GM18507 (cell line): ENCODE results near the gene RFC4.
A peak's percentile ranks its signal among the peaks of the same experiment; 100 is the strongest.

Source experiments
- DNase-seq: peaks from one replicate; pipeline ENCODE4 v3.0.0; 2011; ENCODE audit warnings: low read depth; ENCODE audit not compliant: insufficient read length; ENCODE audit errors: extremely low spot score
- FAIRE-seq: peaks from 2 replicates; lab custom pipeline; 2011; peaks lifted over from hg19 to GRCh38; lab: Jason Lieb, UNC

Gene RFC4

DNA sequence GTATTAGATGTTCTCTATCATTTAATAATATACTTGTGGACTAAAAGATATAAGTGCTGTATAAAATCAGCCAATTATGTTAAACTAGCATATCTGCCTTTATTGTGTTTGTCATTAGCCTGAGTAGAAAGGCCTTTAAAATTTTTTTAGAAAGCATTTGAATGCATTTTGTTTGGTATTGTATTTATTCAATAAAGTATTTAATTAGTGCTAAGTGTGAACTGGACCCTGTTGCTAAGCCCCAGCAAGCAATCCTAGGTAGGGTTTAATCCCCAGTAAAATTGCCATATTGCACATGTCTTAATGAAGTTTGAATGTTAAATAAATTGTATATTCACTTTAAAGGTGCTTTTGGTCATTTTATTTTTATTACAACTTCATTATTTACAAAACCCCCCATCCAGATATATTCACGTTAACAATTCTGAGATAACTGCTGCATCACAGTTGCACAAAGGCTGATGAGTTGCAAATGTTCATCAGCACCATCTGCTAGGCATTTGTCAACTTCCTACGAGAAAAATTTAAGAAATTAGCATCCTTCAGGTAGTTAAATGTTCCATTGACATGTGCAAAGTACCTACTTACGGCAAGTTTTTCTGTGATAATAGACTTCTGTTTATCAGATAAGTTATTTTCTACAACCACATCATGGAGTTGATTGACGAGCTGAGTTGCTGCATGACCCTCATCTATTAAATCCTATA lies 16.6 kb downstream of the RFC4 start:
- no peak for DNase-seq
- FAIRE-seq, result no peak

GRCh38 chr3:186788482-186789370 lies 17.6 kb downstream of the RFC4 start:
- FAIRE-seq, result peak; percentile 36
- no peak for DNase-seq

- FAIRE-seq (no peak), DNase-seq (no peak)
Measured at GRCh38 chr3:186787642-186788481, 18.4 kb downstream of the RFC4 start.

DNA sequence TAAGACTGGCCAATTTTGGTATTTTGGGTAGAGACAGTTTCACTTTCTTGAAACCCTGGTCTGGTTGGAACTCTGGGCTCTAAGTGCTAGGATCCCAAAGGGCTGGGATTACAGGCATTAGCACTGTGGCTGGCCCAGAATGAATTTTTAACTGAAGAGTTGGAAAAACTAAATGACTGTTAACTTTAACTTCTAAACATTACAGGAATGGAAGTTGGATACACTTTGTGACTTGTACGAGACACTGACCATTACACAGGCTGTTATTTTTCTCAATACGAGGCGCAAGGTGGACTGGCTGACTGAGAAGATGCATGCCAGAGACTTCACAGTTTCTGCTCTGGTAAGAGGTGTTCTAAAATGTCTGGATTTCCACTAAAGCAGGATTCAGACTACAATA lies 19.4 kb downstream of the RFC4 start:
- FAIRE-seq (no peak), DNase-seq (no peak)

GRCh38 chr3:186785495-186786018 lies 20.7 kb downstream of the RFC4 start:
- no peak for FAIRE-seq
- DNase-seq, result no peak

GRCh38 chr3:186784820-186785494 lies 21.3 kb downstream of the RFC4 start:
- FAIRE-seq (no peak), DNase-seq (no peak)

GRCh38 chr3:186783731-186784515 lies 22.4 kb downstream of the RFC4 start:
- no peak for DNase-seq

GRCh38 chr3:186783058-186783730 lies 23.1 kb downstream of the RFC4 start, which contains the start of gene EIF4A2:
Gene EIF4A2, plus strand, starts transcription at chr3:186783577. Its CDS starts 34 bp downstream, at chr3:186783611.
- FAIRE-seq (peak; percentile 72), DNase-seq (peak; percentile 81)

More at GRCh38 chr3:186783731-186784515, 22.4 kb downstream of the RFC4 start:
- FAIRE-seq, result no peak

DNA sequence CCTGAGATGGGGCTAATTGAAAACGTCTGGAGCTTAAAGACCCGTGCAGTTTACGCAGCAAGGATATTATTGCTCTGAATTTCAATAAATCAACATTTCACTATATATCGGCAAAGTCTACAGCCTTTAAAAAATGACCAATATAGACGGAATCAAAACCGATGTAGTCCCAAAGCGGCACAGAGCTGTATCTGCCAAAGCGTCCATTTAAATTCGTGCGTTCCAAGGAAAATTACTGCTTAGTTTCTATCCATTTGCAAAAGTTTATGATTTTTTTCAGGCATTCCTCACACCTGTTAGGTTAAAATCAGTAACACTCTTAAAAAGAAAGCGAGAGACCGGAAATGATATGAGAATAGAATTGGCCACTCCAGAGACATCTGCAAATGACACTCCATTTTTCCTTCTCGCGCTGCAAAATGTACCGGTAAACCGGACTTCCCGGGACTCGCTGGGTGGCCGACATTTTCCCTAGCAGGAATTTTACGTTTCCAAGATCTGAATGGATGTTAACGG lies 23.7 kb downstream of the RFC4 start:
- peak; percentile 49 for FAIRE-seq
- DNase-seq, result no peak

- DNase-seq, result no peak
- FAIRE-seq, result no peak
Measured at GRCh38 chr3:186779204-186779603, 27.1 kb downstream of the RFC4 start.

DNA sequence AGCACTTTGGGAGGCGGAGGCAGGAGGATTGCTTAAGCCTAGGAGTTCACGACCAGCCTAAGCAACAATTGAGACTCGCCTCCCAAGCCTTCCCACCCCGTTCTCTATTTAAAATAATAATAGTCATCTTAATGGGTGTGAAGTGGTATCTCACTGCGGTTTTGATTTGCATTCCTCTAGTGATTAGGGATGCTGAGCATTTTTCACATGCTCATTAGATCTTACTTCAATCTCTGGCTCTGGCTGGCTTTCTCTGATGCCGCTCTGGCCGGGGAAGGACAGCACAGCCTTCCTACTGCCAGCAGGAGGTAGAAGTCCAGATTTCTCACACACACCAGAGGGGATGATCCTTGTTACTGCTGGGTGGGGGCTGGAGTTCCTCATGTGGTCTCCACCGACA lies 30.3 kb downstream of the RFC4 start:
- FAIRE-seq, result no peak
- no peak for DNase-seq

DNA sequence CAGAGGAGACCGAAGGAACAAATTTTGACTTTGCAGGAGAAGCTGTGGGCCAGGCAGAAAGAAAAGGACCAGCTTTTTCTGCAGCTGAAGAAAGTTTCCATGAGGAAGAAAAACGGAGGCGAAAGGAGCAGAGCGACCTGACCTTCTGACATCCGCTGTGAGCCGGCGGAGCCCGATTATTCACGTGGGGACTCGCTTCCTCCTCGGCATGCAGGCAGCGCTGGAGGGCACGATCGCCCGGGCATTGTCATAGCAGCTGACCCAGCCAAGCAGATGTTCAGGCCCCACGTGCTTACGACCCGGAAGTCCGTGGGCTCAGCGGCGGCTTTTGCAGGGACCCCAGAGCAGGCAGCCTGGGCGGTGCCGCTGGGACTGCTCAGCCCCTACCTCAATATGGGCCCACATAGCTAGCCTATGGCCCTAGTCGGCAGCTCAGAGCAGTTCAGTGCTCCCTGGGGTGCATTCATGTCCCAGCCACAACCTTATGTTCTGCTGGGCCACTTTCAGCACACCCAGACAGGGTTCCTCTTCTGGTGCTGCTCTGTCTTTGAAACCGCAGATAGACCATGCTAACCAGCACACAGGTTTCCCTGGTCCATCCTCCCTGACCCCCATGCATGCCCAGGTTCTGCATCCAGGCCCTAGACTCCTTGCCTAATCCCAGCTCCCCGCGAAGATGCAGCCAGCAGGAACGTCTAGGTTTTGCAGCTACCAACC lies 33.4 kb downstream of the RFC4 start:
- FAIRE-seq (peak; percentile 90), DNase-seq (peak; percentile 53)

- DNase-seq (no peak), FAIRE-seq (no peak)
Measured at GRCh38 chr3:186772281-186772694, 34.0 kb downstream of the RFC4 start.

- no peak for DNase-seq
- no peak for FAIRE-seq
Measured at GRCh38 chr3:186760897-186761447, 45.3 kb downstream of the RFC4 start.

DNA sequence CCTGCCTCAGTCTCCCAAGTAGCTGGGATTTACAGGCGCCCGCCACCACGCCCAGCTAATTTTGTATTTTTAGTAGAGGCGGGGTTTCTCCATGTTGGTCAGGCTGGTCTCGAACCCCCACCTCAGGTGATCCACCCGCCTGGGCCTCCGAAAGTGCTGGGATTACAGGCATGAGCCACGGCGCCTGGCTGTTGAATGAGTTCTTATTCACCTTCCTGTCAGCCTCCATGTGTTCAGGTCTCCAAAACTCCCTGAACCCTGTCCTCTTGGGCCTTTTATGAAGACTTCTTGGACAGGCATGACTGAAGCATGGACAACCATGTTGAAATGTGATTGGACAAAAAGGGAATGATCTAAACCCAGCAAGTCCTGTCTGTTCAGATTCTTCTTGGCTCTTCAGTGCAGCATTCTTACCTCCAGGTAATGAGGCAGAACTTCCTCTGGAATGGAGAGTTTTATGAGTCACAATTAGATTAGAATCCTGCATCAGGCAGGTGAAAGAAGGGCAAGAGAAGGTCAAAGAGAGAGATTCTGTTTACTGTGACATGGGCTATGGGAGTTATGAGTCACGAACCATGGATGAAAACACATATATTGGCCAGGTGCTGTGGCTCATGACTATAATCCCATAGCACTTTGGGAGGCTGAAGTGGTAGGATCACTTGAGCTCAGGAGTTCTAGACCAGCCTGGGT lies 46.0 kb downstream of the RFC4 start:
- FAIRE-seq, result no peak
- DNase-seq, result no peak
